IPS-18a (cell line): Measurements from ENCODE around the gene TCEA2.

Experiments used
- H3K27ac ChIP-seq: one replicate; pipeline ENCODE4 v1.5.1; 2013; ENCODE audit warnings: low read length
- H3K27me3 ChIP-seq: one replicate; pipeline ENCODE4 v1.6.1; 2013; ENCODE audit warnings: mild to moderate bottlenecking, low read length; ENCODE audit not compliant: control insufficient read depth, insufficient read depth
- H3K36me3 ChIP-seq: one replicate; pipeline ENCODE4 v1.6.1; 2013; ENCODE audit warnings: low read depth, low read length; ENCODE audit not compliant: control insufficient read depth
- H3K4me1 ChIP-seq: one replicate; pipeline ENCODE4 v1.6.1; 2013; ENCODE audit warnings: low read depth, low read length; ENCODE audit not compliant: control insufficient read depth
- H3K4me3 ChIP-seq: one replicate; pipeline ENCODE4 v1.5.1; 2013; ENCODE audit warnings: low read length
- H3K9ac ChIP-seq: one replicate; pipeline ENCODE4 v1.6.1; 2013; ENCODE audit warnings: mild to moderate bottlenecking, low read length, moderate library complexity
- H3K9me3 ChIP-seq: one replicate; pipeline ENCODE4 v1.6.1; 2013; ENCODE audit warnings: low read depth, low read length; ENCODE audit not compliant: control insufficient read depth

The TCEA2 gene

DNA sequence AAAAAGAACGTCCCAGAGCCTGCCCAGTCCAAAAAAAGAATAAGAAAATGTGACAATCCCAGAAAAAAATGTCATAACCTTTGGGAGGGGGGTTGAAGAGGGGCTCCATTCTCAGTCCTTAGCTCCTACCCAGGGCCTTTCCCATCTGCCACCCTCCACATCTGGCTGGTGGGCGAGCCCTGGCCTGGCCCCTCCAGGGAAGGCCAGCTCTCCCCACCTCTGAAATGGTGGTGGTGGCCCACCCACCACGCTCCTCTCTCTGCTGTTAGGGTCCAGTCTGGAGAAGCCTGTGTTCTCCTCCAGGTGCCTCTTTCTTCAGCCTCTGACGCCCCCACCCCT, 15.9 kb downstream of the TCEA2 start:
- peaks cover 37% of the 10 kb centered on the region for H3K27me3 ChIP-seq
- H3K27ac ChIP-seq = no peak overlapping the region
- peak overlapping the region; percentile 66 for H3K4me3 ChIP-seq
- H3K9ac ChIP-seq = peak overlapping the region; percentile 53
- no peaks in the 10 kb centered on the region for H3K36me3 ChIP-seq
- H3K4me1 ChIP-seq = peaks cover 6% of the 10 kb centered on the region
- no peaks in the 10 kb centered on the region for H3K9me3 ChIP-seq

DNA sequence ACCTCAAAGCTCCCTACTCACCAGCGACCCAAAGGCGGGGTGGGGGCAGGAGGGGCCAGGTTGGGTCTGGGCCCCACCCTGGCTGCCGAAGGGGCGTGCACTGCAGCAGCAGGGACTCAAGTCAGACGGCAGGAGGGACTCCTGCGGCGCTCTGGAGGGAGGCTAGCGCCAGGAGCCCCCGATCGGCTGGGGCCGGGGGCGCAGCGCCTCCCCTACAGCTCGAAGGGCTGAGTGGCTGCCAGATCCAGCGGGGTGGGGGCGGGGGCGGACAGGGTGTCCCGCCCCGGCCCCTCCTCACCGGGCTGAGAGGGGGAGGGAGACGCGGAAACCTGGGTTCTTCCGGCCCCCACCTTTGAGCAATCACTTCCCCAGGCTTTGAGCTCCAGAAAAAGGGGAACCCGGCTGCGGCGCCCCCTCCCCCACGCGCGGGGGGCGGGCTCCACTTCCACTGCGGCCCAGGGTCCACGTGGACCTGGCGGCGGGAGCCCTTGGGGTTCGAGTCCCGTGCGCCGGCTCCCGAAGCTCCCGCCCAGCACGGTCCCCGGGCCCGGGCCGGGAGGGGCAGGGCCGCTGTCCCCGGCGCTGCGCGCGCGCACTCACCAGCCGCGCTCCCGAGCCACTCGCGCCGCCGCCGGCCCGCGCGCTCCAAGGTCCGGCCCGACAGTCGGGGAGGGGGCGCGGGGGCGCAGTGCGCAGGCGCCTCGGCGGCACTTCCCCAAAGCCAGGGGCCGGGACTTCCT, 16.4 kb downstream of the TCEA2 start, which contains the start of gene RGS19:
TSS of gene RGS19 (minus strand) at position 246 of the 740 bp plus-strand sequence. CDS start 2,632 bp downstream, outside the sequence.
- Histone ChIP-seq H3K27ac (no peak within 1 kb of the TSS), H3K27me3 (peaks cover 42% of the 10 kb centered on the region), H3K9me3 (no peaks in the 10 kb centered on the region), H3K4me3 (peak within 1 kb of the TSS; percentile 66), H3K36me3 (no peaks in the 10 kb centered on the region), H3K4me1 (peaks cover 8% of the 10 kb centered on the region), H3K9ac (peak within 1 kb of the TSS; percentile 53)

DNA sequence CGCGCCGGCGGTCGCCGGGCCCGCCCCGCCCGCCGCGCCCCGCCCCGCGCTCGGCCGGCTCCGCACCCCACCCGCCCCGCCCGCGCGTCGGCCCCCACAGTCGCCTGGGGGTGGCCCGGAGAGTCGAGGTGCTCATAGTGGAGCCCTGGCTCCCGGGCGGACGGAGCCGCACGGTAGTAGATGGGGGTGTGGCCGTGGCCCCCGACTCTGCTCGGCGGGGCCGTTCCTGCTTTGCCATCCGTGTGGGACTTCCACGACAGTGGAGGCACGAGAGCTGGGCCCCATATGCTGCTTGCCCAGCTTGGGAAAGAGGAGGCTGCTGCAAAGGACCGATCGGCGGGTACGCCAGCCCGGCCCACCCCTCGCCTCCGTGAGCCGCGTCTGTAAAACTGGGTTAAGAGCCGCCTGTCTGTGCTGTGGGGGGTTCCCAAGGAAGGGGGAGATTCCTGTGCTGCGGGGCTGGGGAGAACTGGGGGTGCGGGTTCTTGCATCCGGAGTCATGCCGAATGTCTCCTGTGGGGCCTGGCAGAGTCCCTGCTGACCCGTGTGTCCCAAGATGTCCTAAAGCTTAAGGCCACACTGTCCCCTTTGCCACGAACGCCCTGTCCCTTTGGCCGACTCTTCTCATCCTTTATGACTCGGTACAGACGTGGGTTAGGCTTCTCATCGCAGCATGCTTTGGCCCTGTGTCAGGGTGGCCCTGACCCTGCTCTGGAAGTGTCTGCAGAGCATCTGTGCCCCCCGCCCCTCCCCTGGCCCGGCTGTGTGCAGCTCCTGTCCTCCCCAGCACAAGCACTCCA, 17.2 kb downstream of the TCEA2 start, which contains the start of gene OPRL1:
TSS of gene OPRL1 (plus strand) at position 70 of the 800 bp plus-strand sequence. CDS start 12,639 bp downstream, outside the sequence.
- peak within 1 kb of the TSS; percentile 66 for H3K4me3 ChIP-seq
- H3K4me1 ChIP-seq = peaks cover 13% of the 10 kb centered on the region
- H3K9ac ChIP-seq = peak within 1 kb of the TSS; percentile 53
- peaks cover 50% of the 10 kb centered on the region for H3K27me3 ChIP-seq
- no peak within 1 kb of the TSS for H3K27ac ChIP-seq
- no peaks in the 10 kb centered on the region for H3K9me3 ChIP-seq
- no peaks in the 10 kb centered on the region for H3K36me3 ChIP-seq

DNA sequence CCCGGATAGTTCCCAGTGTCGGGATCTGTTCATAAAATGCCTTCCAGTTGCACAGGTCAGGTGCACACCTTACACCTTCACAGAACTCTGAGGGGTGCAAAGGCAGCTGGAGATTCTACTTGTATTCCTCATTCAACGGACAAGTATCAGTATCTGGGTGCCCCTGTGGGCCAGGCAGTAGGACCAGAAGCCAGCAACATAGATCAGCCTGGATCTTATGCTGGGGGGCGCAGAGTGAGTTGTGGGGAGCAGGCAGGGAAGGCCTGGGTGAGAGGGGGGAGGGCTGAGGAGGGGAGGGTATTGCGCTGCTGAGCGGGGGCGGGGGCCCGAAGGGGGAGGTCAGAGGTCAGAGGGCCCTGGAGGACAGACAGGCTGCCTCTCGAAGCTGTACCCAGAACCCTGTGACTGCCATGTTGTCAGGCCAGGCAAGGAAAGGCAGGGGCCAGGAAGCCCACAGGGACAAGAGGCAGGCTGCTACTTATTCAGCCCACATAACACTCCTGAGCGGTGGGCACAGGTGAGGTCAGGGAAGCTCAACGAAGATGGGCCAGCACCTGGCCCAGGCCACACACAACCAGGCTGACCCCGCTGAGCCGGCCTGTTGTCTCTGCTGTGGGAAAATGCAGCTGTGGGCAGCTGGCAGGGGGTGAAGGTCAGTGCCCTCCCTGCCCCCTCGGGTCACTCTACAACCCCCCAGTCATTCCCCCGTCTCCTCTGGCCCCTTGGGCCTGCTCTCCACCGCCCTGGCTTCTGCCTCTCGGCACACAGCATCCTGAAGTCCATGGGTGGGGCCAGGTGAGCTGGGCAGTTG, 18.0 kb downstream of the TCEA2 start:
- peaks cover 13% of the 10 kb centered on the region for H3K4me1 ChIP-seq
- no peak overlapping the region for H3K9ac ChIP-seq
- no peak overlapping the region for H3K4me3 ChIP-seq
- peaks cover 58% of the 10 kb centered on the region for H3K27me3 ChIP-seq
- H3K27ac ChIP-seq = no peak overlapping the region
- H3K36me3 ChIP-seq = no peaks in the 10 kb centered on the region
- H3K9me3 ChIP-seq = no peaks in the 10 kb centered on the region

DNA sequence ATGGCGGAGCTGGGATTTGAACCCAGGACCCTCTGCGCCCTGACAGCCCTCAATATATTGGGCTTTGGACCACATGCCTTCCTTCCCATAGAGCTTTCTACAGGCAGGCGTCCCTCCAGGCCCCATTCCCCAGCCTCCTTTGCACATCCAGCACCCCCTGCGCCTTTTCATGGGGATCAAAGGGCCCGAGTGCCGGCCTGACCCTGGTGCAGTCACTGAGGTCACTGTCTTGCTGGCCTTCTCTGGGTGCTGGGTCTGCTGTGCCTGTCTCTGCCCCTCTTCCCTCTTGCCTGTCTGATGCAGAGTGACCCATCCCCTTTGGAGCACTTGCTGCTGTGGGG, 18.6 kb downstream of the TCEA2 start:
- H3K36me3 ChIP-seq = no peaks in the 10 kb centered on the region
- no peak overlapping the region for H3K9ac ChIP-seq
- peaks cover 13% of the 10 kb centered on the region for H3K4me1 ChIP-seq
- no peaks in the 10 kb centered on the region for H3K9me3 ChIP-seq
- H3K27me3 ChIP-seq = peaks cover 60% of the 10 kb centered on the region
- no peak overlapping the region for H3K4me3 ChIP-seq
- H3K27ac ChIP-seq = no peak overlapping the region

DNA sequence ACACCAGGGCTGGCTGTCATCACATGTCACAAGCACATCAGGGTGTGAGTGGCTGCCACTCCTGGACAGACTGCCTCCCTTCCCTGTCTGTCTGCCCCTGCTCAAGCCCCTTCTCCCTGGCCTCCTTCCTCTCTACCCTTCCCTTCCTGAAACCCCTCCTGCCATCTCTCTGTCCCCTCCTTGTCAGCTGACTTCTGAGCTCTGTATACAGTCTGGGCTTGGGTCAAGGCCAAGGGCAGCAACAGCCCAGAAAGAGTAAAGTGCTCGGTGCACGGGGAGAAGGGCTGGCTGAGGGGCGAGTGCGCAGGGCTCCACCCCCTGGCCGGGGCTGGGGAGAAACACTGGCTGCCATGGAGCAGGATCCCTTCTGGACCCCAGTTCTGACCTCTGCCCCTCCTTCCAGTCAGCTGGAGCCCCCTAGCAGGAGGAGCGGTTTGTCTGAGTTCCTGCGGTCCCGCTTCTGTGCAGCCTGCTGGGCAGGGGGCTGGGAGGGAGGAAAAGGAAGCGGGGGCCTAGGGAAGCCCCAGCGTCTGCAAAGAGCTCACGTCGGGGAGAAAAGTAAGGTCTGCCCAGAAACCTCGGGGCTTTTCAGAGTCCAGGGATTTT, 19.2 kb downstream of the TCEA2 start:
- Histone ChIP-seq H3K9ac (no peak overlapping the region), H3K4me3 (no peak overlapping the region), H3K27me3 (peaks cover 60% of the 10 kb centered on the region)

DNA sequence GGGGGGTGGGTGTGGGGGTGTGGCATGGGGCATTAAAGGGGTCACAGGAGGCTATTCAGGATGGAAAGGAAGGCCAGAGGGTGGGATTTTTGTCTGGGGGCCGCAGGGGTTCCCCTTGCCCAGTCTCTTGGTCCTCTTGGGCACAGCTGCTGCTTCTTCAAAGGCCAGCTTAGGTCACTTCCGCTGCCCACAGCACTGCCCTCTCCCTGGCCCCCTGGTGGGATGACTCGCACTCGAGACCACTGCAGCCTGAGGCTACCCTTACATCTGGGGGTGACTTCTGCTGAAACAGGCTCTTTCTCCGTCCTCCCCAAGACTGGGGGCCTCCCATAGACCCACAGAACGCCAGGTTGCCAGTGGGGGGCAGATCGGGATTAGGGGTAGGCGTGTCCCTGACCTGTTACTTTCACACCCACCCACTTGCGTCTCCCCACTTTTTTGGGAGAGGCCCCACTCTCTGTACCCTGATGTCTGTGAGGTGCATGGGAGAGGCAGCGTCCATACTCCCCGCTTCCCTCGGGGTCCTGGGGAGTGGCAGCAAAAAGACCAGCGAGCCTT, 19.9 kb downstream of the TCEA2 start:
- peaks cover 13% of the 10 kb centered on the region for H3K4me1 ChIP-seq
- H3K9me3 ChIP-seq = no peaks in the 10 kb centered on the region
- H3K9ac ChIP-seq = no peak overlapping the region
- H3K4me3 ChIP-seq = peak overlapping the region; percentile 47
- H3K27me3 ChIP-seq = peaks cover 60% of the 10 kb centered on the region
- no peak overlapping the region for H3K27ac ChIP-seq
- no peaks in the 10 kb centered on the region for H3K36me3 ChIP-seq

More for the DNA sequence above, 19.2 kb downstream of the TCEA2 start:
- Histone ChIP-seq H3K4me1 (peaks cover 13% of the 10 kb centered on the region), H3K27ac (no peak overlapping the region), H3K36me3 (no peaks in the 10 kb centered on the region), H3K9me3 (no peaks in the 10 kb centered on the region)

DNA sequence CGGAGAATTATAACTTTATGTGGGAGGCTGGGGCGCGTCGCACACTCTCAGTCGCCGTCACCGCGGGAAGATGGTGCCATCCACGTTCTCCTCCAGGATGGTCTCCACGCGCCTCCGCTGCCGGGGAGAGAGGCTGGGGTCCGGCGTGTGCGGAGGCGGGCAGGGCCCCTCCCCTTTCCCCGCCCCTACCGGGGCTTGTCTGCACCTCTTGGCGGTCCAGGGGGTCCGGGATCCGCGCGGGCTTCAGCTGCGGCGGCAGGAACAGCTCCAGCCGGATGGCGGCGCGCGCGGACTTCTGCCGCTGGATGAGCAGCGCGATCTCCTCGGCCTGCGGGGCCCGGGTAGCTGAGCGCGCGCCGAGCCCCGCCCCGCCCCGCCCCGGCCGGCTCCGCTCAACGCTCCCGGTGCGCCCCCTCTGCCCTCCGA, 20.4 kb downstream of the TCEA2 start:
- Histone ChIP-seq H3K9ac (no peak overlapping the region), H3K36me3 (no peaks in the 10 kb centered on the region), H3K4me1 (peaks cover 13% of the 10 kb centered on the region), H3K4me3 (peak overlapping the region; percentile 51), H3K27ac (no peak overlapping the region), H3K9me3 (no peaks in the 10 kb centered on the region), H3K27me3 (peaks cover 60% of the 10 kb centered on the region)

DNA sequence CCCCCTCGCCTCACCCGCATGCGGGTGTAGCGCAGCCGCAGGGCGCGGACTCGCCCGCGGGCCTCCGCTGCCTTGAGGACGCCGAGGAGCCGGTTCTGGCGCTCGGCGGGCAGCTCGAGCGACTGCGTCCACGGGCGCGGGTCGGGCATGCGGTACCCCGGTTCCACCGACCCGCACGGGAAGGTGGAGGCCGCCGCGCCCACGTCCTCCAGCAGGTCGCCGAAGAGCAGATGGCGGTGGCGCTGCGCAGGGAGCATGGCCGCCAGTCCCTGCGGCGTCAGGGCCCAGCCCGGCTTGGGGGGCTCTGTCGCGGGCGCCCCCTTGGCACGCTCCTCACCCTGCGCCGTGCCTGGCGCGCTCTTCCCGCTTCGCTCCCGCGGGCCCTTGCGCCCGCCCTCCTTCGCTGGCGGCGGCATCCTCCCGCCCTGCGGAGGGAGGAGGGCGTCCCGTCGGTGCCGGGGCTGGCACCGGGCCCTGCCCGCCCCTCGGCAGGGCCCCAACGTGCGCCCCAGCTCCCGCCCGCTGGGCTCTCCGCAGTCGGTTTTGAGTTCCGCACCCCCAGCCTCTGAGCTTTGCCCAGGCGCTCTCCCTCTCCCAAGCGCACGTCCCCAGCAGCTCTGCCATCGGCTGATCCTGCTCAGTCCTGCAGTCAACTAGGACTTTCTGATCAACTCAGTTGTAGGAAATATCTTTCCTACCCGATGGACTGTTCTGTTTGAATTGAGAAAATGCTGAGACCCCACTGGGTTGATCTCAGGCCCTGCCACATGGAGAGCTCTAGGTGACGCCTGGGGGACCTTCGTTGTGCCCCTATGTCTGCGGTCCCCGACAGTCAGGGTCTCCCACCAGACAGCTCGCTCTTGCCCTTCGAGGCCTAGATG, 21.0 kb downstream of the TCEA2 start, which contains the start of gene LKAAEAR1:
TSS of gene LKAAEAR1 (minus strand) at position 595 of the 881 bp plus-strand sequence. CDS start at position 416, 179 bp downstream.
- Histone ChIP-seq H3K9me3 (no peaks in the 10 kb centered on the region), H3K9ac (peak within 1 kb of the TSS; percentile 39), H3K36me3 (no peaks in the 10 kb centered on the region), H3K27me3 (peaks cover 60% of the 10 kb centered on the region), H3K4me1 (peaks cover 7% of the 10 kb centered on the region), H3K4me3 (peak within 1 kb of the TSS; percentile 51), H3K27ac (no peak within 1 kb of the TSS)

DNA sequence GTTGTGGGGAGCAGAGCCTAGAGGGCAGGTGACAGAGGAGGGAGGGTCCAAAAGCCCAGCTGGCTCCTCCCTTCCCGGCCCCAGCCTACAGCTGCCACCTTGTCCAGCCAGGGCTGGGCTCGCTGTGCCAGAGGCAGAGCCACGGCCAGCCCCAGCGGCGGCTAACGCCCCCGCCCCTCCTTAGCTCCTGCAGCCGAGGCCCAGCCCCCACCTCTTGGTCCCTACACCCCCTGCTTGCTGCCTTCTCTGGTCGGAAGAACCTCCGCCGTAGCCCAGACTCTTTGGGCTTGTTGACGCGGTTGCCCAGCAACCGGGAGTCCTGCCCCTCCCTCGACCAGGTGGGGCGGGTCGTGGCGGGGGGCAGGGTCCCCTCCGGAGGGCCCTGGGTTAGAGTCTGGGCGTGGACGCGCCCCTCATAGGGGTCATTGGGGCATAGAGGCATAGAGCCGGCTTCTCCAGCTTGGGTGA, 21.7 kb downstream of the TCEA2 start:
- no peaks in the 10 kb centered on the region for H3K36me3 ChIP-seq
- H3K27ac ChIP-seq = no peak overlapping the region
- H3K4me1 ChIP-seq = peaks cover 7% of the 10 kb centered on the region
- no peaks in the 10 kb centered on the region for H3K9me3 ChIP-seq
- peaks cover 60% of the 10 kb centered on the region for H3K27me3 ChIP-seq
- peak overlapping the region; percentile 51 for H3K4me3 ChIP-seq
- H3K9ac ChIP-seq = peak overlapping the region; percentile 39
